CD4-positive, alpha-beta T cell treated with Interleukin-6 at 100 ng/mL for 8 hours (primary cell): Measurements from ENCODE around the gene TCEA2.
"Not testable (repeated sequence)": the region's sequence is repeated elsewhere in the genome, so short reads cannot be mapped to it uniquely, and the experiment has no call there.

ENCODE experiments used
- DNase-seq: peaks from one replicate; pipeline ENCODE4 v3.0.0-alpha.2; 2020; ENCODE audit warnings: mixed read lengths, low spot score

TCEA2 gene

DNA sequence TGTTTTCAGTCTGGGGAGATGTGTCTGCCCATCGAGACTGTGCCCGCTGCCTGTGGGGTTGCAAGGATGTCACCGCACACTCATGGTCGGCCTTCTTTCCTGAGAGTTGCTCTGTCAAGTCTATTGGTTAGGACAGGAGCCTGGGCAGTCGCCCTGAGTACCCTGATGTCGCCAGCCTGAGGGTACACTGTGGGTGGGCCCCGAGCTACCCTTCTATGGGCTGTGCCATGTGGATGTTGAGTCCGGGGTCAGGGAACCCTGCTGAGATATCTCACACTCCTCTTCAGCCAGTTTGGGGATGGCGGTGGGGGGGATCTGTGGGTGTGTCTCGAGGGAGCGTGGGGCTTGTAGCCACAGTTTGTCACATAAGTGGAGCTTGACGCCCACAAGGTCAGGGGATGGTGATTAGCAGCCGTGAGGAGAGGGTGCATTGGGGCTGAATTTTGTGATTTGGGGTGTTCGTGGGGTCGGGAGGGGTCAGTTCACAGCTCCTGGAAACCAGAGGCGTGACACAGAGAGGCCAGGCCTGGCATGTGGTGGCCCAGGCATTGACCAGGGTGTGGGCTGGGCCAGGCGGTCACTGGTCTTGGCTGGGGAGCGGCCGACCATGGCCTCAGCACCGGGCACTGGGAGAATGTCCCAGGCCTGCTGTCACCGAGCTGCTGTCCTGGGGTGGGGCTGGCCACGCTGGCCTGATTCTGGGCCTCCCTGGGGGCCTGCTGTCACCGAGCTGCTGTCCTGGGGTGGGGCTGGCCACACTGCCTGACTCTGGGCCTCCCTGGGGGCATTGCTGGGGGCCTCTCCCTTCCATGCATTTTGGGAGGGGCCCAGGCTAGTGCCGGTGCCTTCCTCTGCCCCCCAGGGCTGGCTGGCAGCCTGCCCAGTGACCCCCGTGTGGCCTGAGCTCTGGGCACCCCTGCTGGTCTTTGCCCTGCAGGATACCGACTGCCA lies 46.0 kb downstream of the TCEA2 start:
- no peak for DNase-seq

DNA sequence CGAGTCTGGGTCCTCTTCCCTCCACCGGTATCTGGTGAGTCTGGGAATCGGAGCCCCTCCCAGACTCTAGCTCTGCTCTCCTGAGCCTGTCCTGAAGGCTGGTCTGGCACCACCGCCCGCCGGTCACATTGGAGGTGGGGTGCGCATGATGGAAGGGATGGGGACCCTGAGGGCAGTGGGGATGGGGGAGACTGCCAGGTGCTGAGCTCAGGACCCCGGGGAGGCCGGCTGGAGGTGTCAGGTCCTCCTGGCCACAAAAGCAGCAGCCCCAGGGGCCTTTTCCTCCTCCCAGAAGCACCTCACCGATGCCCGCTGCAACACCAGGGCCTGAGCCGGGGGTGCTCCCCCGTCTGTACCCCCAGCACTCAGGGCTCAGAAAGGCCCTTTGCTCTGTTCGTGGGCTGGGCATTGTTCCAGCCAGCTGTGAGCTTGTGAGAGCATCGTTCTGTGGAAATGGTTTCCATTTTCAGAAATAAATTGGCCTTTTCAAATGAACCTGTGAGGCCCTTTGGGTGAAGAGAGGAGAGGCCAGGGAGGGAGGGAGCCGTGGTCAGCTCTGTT lies 46.9 kb downstream of the TCEA2 start:
- DNase-seq: no peak

DNA sequence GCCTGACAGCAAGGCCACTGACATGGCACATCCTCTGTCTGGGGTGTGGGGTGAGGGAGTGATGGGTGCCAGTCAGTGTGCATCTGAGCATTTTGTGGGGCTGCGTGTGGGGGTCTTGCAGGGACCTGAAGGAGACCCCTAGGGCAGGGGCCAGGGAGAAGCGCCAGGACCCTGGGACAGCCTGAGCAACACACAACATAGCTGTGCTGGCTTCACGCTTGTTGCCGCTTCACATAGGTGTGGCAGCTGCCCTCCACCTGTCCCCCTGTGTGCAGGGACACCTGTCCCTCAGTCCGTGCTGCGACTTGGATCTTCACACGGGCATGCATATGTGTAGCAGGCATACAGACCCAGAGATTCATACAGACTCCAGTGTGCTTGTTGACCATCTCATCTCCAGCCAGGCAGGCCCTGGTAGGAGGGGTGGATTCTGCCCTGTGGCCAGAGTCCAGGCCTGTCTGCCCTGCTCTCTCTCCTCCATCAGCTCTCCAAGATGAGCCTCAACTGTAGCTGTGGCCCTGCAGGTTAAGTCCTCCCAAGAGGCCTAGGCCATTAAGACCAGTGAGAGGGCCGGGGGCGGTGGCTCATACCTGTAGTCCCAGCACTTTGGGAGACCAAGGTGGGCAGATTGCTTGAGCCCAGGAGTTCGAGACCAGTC lies 47.5 kb downstream of the TCEA2 start:
- no peak for DNase-seq

DNA sequence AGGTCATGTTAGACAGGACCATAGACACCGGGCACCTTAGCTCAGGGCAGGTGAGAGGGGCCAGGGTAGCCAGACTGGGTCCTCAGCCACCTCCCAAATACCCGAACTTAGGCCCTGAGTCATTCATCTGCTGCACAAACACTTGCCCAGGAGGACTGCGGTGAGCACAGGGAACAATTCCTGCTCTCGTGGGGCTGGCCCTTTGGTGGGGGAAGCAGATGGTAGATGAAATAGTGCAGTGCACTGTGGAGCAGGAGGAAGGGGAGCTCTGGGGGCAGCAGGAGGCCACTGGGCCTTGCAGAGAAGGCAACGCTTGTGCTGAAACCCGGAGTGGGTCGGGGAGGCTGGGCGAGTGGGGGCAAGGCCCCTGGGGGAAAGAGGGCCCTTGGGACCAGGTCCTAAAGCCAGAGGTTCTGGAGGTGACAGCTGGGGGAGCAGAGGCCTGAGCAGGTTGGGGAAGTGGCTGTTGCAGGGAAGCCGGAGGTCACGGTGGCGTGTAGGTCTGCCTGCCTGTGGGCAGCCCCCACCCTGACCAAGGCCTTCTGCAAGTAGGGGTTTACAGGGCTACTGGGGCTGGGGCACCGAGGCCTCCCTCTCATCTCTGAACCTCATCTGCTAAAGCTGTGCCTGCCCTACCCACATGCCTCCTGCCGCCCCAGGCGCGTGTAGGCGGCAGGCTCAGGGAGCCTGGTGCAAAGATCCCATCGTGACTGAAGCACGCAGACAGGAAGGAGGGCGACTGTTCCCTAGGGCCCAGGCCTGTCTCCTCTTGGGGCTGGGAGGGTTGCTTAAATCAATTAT lies 49.0 kb downstream of the TCEA2 start:
- no peak for DNase-seq

DNA sequence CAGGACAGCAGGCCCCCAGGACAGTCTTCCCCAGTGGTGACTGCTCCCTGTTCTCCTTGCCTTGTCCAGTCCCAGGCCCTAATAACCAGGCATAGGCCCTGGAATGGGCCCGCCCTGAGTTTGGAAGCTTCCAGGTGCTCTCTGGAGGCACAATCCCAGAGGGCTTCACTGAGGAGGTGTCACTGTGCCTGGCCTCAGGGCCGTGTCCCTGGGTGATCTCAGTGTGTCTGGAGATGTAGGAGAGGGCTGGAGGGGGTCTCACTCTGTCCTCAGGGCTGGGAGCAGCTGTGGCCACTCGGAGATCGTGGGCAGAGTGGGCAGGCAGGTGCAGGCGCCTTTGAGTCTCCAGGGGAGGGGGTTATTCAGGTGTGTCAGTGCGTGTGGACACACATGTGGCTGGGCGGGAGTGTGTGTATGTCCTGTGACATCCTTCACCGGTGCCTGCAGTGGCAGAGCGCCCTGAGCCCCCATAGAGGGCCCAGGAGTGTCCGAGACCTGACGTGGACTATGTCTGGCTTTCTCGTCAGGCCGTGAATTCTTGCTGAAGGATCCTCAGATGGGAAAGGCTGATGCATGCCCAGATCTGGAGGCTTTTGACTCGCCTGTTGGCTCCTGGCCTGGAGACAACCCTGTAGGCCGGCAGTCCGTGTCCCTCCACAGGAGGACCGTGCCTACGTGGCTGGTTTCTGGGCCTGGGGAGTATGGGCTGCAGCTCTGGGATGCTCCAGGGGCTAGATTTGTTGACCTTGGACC lies 49.9 kb downstream of the TCEA2 start:
- no peak for DNase-seq

DNA sequence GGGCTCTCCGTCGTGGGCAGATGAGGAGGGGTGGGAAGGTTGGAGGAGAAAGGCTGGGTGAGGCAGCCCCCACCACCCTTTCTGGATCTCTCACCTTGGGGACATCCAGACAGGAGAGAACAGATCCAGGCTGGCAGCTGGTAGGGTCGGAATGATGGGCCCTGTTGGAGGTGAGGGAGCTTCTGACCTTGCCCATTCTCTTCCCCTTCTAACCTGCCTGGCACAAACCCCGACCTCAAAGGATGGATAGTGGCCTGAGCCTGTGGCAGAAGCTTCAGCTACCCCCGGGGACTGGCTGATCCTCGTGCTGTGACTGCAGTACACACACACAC lies 50.4 kb downstream of the TCEA2 start:
- no peak for DNase-seq

DNA sequence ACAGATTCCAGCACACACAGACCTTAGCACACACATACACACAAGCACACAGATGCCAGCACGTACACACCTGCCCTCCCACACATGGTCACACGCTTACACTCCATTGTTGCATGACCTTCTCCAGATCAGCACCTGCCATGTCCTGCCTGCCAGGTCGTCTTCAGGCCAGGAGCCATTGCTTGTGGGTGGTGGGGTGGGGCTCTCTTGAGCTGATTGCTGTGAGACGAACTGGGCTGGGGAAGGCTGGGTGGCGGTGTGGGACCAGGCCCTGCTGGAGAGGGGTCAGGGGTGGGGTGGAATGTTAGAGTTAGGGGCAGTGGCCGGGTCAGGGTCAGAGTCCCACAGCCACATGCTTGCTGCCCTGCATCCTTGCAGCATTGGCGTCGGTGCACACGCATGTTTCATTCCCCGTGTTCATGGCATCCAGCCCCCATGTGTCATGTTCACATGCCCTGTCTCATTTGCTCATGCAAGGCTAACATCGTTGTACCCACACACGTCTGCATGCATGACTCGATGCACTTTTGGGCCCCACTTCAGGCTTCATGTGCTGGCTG lies 50.9 kb downstream of the TCEA2 start:
- DNase-seq: no peak

DNA sequence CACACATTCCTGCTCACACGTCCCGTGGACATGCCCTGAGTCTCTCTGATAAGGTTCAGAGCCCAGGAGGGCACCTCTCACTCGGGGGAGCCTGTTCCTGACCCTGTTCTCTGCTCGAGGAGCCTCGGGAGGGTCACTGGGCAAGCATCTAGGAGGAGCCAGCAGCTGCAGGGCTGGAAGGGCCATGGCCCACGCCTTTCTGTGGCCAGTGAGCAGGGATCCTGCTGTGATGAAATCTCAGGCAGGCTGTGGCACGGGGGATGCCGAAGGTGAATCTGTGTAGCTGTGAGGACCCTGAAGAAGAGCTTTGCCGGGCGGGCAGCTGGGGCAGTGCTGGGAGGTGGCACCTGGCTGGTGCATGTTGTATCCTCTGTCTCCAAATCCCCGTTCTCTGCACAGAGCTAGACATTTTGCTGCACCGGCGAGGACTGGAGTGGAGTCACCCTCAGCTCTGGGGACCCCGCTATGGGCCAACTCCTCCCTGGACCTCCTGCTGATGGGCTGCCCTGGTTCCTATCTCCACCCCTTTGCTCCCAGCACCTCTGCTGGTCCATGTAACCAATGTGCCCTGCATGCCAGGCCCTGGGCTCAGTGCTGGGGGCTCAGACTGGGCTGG lies 51.5 kb downstream of the TCEA2 start:
- DNase-seq: no peak

DNA sequence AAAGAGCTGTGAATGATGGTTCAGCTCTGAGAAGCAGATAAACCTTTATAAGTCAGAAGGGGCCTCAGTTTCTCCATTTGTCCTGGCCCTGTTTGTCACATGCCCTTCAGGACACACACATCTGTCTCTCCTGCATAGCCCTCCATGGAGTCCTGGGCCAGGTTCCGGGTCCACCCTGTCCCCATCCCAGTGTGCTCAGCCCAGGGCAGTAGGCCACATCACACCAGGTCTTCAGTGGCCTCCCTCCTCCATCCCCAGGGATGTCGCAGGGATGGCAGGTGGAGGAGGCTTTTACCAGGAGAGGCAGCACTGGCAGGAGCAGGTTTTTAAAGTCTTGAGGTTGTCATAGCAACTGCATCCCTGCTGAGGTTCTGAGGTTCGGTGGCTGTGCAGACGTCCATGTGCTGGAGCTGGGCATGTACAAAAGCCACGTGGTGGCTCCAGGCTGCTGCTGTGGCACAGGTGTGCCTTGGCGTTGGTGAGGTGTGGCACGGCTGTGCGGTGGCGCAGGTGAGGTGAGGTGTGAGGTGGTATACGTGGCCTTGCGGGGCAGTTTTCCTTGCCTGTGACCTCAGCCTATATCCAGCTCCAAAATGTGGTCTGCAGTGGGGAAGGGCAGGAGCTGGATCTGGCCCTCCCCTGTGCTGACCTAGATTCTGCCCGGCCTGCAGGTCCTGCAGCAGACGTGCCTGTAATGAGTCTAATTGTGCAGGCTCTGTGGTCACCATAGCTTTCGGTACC lies 52.3 kb downstream of the TCEA2 start:
- DNase-seq: no peak

DNA sequence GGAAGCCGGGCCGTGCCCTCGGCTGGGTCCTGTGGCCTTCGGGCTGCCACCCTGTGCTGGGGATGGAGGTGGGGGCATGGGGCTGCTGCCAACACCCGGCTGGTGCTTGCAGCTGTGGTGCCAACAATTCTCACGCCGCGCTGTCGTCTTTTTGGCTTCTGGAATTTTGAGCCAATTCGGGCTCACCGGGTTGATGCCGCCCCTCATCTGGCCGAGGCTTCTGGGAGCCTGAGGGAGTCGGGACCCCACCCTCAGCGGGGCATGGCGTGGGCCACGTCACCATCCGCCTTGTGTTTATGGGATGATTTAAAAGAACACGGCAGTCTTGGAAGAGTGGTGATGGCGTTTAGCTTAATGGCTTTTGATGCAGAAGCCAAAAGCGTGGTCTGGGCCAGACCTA lies 53.0 kb downstream of the TCEA2 start:
- DNase-seq: no peak

DNA sequence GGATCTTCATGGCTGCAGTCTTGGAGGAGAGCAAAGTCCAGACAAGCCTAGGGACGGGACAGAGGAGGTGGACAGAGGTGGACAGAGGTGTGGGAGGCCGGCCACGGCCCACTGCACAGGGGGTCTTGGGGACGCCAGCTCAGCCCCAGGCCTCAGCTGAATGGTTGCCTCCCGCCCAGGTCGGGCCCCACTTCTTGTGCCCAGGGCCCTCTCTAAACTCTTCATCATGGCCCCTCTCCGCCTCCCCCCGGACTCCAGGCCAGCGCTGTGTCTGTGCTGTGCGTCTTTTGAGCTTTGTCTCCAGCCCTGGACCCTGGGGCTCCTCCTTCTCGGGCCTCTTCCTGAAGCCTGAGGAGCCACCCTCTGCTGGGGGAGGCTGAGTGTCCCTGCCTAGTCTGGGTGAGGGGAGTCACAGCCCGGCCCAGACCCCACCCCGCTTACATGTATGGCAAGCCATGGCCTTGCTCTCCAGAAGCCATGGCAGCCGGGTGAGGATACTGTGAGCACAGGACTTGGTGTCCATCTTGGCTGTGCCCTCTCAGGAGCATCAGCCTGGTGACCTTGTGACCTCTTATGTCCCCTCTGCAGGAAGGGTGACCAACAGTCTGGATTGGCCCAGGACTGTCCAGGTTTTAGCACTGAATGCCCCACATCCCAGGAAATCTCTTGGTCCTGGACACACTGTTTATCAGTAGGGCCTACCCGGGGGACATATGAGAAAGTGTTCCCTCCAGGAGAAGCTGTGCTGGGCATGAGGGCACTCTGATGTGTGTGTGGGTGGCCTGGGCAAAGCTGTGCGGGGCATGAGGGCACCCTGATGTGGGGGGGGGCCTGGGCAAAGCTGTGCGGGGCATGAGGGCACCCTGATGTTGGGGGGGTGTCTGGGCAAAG lies 53.8 kb downstream of the TCEA2 start:
- no peak for DNase-seq

DNA sequence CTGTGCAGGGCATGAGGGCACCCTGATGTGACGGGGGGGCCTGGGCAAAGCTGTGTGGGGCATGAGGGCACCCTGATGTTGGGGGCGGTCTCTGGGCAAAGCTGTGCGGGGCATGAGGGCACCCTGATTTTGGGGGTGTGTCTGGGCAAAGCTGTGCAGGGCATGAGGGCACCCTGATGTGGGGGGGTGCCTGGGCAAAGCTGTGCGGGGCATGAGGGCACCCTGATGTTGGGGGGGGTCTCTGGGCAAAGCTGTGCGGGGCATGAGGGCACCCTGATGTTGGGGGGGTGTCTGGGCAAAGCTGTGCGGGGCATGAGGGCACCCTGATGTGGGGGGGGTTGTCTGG lies 54.4 kb downstream of the TCEA2 start:
- DNase-seq: not testable (repeated sequence)

DNA sequence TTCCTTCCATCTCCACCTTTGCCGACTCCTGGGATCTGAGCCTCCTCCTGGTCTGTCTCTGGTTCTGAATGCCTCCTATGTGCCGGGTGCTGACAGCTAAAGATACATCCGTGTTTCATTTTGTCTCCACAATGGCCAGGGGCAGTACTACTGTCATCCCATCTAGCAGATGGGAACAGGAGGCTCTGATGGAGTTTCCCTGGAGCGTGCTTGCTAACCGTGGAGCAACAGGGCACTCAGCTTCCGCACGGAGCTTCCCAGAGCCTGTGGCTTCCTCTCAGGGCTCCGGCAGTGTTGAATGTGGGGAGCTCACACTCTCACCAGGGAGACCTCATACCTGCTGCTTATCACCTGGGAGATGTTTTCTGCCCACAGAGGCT lies 56.3 kb downstream of the TCEA2 start:
- no peak for DNase-seq

DNA sequence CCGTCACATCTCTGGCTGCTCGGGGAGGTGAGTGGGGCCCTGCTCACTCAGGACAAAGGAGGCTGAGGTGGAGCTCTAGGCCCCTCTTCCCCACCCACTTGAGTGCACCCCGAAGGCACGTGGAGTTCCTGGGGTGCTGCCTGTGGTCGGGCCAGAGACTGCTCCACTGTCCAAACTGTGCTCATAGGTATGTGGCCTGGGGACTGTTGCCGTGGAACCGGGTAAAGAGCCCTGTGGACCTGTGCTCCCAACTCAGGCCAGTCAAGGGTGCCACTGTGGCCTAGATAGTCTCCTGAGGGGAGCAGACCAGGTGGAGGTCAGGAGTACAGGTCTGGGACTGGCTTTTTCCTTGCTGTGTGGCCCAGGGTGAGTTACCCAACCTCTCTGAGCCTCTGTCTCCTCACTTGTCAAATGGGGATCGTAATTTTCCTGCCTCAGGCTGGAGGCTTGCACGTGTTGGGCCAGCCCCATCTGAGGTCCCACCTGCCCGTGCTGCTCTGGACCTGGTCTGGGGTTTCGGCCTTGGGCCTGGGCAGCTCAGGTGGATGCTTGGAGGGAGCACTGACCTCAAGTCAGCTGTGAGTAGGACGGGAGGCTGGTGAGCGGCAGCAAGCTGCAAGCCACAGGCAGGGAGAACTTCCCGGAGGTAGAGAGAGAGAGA lies 56.8 kb downstream of the TCEA2 start:
- no peak for DNase-seq

DNA sequence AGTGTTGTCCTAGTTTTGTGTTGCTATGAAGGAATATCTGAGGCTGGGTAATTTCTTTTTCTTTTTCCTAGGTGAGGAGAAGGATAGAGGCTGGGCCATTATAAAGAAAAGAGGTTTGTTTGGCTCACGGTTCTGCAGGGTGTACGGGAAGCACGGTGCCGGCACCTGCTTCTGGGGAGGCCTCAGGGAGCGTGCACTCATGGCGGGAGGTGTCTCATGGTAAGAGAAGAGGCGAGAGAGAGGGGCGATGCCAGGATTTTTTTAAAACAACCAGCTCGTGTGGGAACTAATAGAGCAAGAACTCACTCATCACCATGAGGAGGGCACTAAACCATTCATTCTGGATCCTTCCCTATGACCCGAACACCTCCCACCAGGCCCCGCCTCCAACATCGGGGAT lies 58.6 kb downstream of the TCEA2 start:
- no peak for DNase-seq
